GM18499 (cell line): ENCODE data around the gene FRRS1L.

Experiments
- ATAC-seq: cut with Tn5 transposase; IDR thresholded peaks from one replicate; pipeline ENCODE4 v1.9.1; 2021; ENCODE audit warnings: moderate number of reproducible peaks; ENCODE audit not compliant: insufficient read depth, unreplicated experiment

Gene FRRS1L

GRCh38 chr9:109179801-109180523, 12.9 kb upstream of the FRRS1L start:
- ATAC-seq: no peak

- ATAC-seq: no peak
Measured at GRCh38 chr9:109176963-109177362, 9.9 kb upstream of the FRRS1L start.

GRCh38 chr9:109176386-109176785, 9.3 kb upstream of the FRRS1L start:
- ATAC-seq: no peak

- ATAC-seq: no peak
Measured at GRCh38 chr9:109172935-109173334, 5.9 kb upstream of the FRRS1L start.

GRCh38 chr9:109171926-109172325, 4.9 kb upstream of the FRRS1L start:
- ATAC-seq: no peak

GRCh38 chr9:109168170-109168569, 1.1 kb upstream of the FRRS1L start:
- ATAC-seq: no peak

- no peak for ATAC-seq
Measured at GRCh38 chr9:109167716-109168115, 667 bp upstream of the FRRS1L start.

- no peak for ATAC-seq
Measured at GRCh38 chr9:109166171-109166770, 778 bp downstream of the FRRS1L start.

GRCh38 chr9:109164042-109164441, 3.0 kb downstream of the FRRS1L start:
- ATAC-seq: peak; percentile 55

GRCh38 chr9:109163194-109163593, 3.9 kb downstream of the FRRS1L start:
- ATAC-seq: no peak

- no peak for ATAC-seq
Measured at GRCh38 chr9:109162677-109163076, 4.4 kb downstream of the FRRS1L start.

- ATAC-seq: no peak
Measured at GRCh38 chr9:109161471-109161870, 5.6 kb downstream of the FRRS1L start.

GRCh38 chr9:109159583-109159982, 7.5 kb downstream of the FRRS1L start:
- no peak for ATAC-seq

GRCh38 chr9:109158651-109159050, 8.4 kb downstream of the FRRS1L start:
- no peak for ATAC-seq

GRCh38 chr9:109156708-109157107, 10.3 kb downstream of the FRRS1L start:
- ATAC-seq: no peak

- no peak for ATAC-seq
Measured at GRCh38 chr9:109150925-109151545, 16.0 kb downstream of the FRRS1L start.

- no peak for ATAC-seq
Measured at GRCh38 chr9:109149722-109150121, 17.3 kb downstream of the FRRS1L start.

GRCh38 chr9:109149089-109149488, 18.0 kb downstream of the FRRS1L start:
- ATAC-seq: no peak

GRCh38 chr9:109145051-109145450, 22.0 kb downstream of the FRRS1L start:
- no peak for ATAC-seq

- no peak for ATAC-seq
Measured at GRCh38 chr9:109143881-109144562, 23.0 kb downstream of the FRRS1L start.

- ATAC-seq: no peak
Measured at GRCh38 chr9:109141375-109141774, 25.7 kb downstream of the FRRS1L start.
